Skeletal muscle tissue (tissue), 4 donors: ENCODE measurements around the gene CEP68. TPM values are rescaled to one million over a fixed set of nuclear protein-coding genes. Genes with fewer than 3 reads are reported as not detected.

Experiments
- H3K27ac ChIP-seq: one replicate; pipeline ENCODE4 v1.7.0; 2013; ENCODE audit warnings: mild to moderate bottlenecking, low read depth, low read length, inconsistent platforms
- H3K27me3 ChIP-seq, 3 donors: one replicate each; pipeline ENCODE4 v1.7.0; 2013; ENCODE audit warnings: low read length in 3 of 3; ENCODE audit not compliant: control insufficient read depth in 3 of 3, insufficient read depth in 3 of 3
- H3K36me3 ChIP-seq, 3 donors: one replicate each; pipeline ENCODE4 v1.7.0; 2013; ENCODE audit warnings: low read length in 3 of 3; ENCODE audit not compliant: control insufficient read depth in 3 of 3, insufficient read depth in 3 of 3
- H3K4me1 ChIP-seq, 3 donors: one replicate each; pipeline ENCODE4 v1.7.0; 2013; ENCODE audit warnings: low read length in 3 of 3, mild to moderate bottlenecking in 3 of 3; ENCODE audit not compliant: control insufficient read depth in 3 of 3, insufficient read depth in 3 of 3
- H3K4me3 ChIP-seq, 3 donors: one replicate each; pipeline ENCODE4 v1.7.0; 2013; ENCODE audit warnings: low read length in 3 of 3
- H3K9ac ChIP-seq, 3 donors: one replicate each; pipeline ENCODE4 v1.7.0; 2013; ENCODE audit warnings: low read length in 3 of 3, mild to moderate bottlenecking in 3 of 3, moderate library complexity in 2 of 3, low read depth in 1 of 3
- H3K9me3 ChIP-seq, 3 donors: one replicate each; pipeline ENCODE4 v1.7.0; 2013; ENCODE audit warnings: low read length in 3 of 3; ENCODE audit not compliant: control insufficient read depth in 3 of 3
- total RNA-seq: library from RNA; depleted of rRNA; stranded (reverse); fragments of >200 nt; gene quantifications from one replicate; pipeline ENCODE4 v1.2.3, GENCODE V29; 2014
- donor health status: Osteomylitis.

Gene CEP68
- total RNA-seq, 1 donor from 2014 or later = 27.1 TPM

- no peaks in the 10 kb centered on the region for H3K27me3 ChIP-seq
- no peak overlapping the region for H3K4me3 ChIP-seq
- peaks cover 4 to 9% (median 5%) of the 10 kb centered on the region in 3 donors for H3K4me1 ChIP-seq
- H3K27ac ChIP-seq = no peak overlapping the region
- peak overlapping the region in 1 of 3 donors; percentile 3 for H3K9ac ChIP-seq
- no peaks in the 10 kb centered on the region for H3K9me3 ChIP-seq
- peaks cover 43 to 46% (median 43%) of the 10 kb centered on the region in 3 donors for H3K36me3 ChIP-seq
These were observed 35.2 kb upstream of the CEP68 start for GRCh38 chr2:65020943-65021528.

GRCh38 chr2:65021709-65022108 is 34.5 kb upstream of the CEP68 start:
- Histone ChIP-seq H3K4me3 (no peak overlapping the region), H3K4me1 (peaks cover 4 to 9% (median 5%) of the 10 kb centered on the region in 3 donors), H3K36me3 (peaks cover 37 to 45% (median 38%) of the 10 kb centered on the region in 3 donors), H3K27me3 (no peaks in the 10 kb centered on the region), H3K9me3 (no peaks in the 10 kb centered on the region), H3K27ac (no peak overlapping the region), H3K9ac (peak overlapping the region in 1 of 3 donors; percentile 3)

- no peak overlapping the region for H3K9ac ChIP-seq
- peaks cover 34 to 41% (median 36%) of the 10 kb centered on the region in 3 donors for H3K36me3 ChIP-seq
- H3K4me1 ChIP-seq = peaks cover 4 to 9% (median 5%) of the 10 kb centered on the region in 3 donors
- H3K4me3 ChIP-seq = no peak overlapping the region
- H3K27ac ChIP-seq = no peak overlapping the region
- no peaks in the 10 kb centered on the region for H3K27me3 ChIP-seq
- H3K9me3 ChIP-seq = no peaks in the 10 kb centered on the region
These were observed 34.0 kb upstream of the CEP68 start for GRCh38 chr2:65022189-65022588.

GRCh38 chr2:65023742-65024141 is 32.5 kb upstream of the CEP68 start:
- Histone ChIP-seq H3K4me1 (peaks cover 4 to 12% (median 5%) of the 10 kb centered on the region in 3 donors), H3K27ac (no peak overlapping the region), H3K9ac (no peak overlapping the region), H3K4me3 (no peak overlapping the region), H3K36me3 (peaks cover 22 to 31% (median 24%) of the 10 kb centered on the region in 3 donors), H3K27me3 (no peaks in the 10 kb centered on the region), H3K9me3 (no peaks in the 10 kb centered on the region)

- H3K4me1 ChIP-seq = peaks cover 4 to 12% (median 5%) of the 10 kb centered on the region in 3 donors
- peaks cover 16 to 26% (median 18%) of the 10 kb centered on the region in 3 donors for H3K36me3 ChIP-seq
- no peaks in the 10 kb centered on the region for H3K27me3 ChIP-seq
- no peaks in the 10 kb centered on the region for H3K9me3 ChIP-seq
- no peak overlapping the region for H3K4me3 ChIP-seq
- no peak overlapping the region for H3K27ac ChIP-seq
- H3K9ac ChIP-seq = no peak overlapping the region
These were observed 31.9 kb upstream of the CEP68 start for GRCh38 chr2:65024149-65024829.

- peaks cover 4 to 12% (median 5%) of the 10 kb centered on the region in 3 donors for H3K4me1 ChIP-seq
- H3K27ac ChIP-seq = no peak overlapping the region
- H3K27me3 ChIP-seq = no peaks in the 10 kb centered on the region
- H3K4me3 ChIP-seq = no peak overlapping the region
- H3K9me3 ChIP-seq = no peaks in the 10 kb centered on the region
- H3K9ac ChIP-seq = no peak overlapping the region
- peaks cover 8 to 18% (median 9%) of the 10 kb centered on the region in 3 donors for H3K36me3 ChIP-seq
These were observed 30.6 kb upstream of the CEP68 start for GRCh38 chr2:65025453-65026123.

GRCh38 chr2:65026154-65026553 is 30.1 kb upstream of the CEP68 start:
- no peaks in the 10 kb centered on the region for H3K27me3 ChIP-seq
- H3K9ac ChIP-seq = no peak overlapping the region
- H3K27ac ChIP-seq = no peak overlapping the region
- peaks cover 2 to 10% (median 5%) of the 10 kb centered on the region in 3 donors for H3K4me1 ChIP-seq
- no peak overlapping the region for H3K4me3 ChIP-seq
- no peaks in the 10 kb centered on the region for H3K9me3 ChIP-seq
- H3K36me3 ChIP-seq = peaks cover 3 to 13% (median 4%) of the 10 kb centered on the region in 3 donors

- Histone ChIP-seq H3K9me3 (no peaks in the 10 kb centered on the region), H3K9ac (no peak overlapping the region), H3K4me3 (no peak overlapping the region), H3K27ac (no peak overlapping the region), H3K4me1 (peaks cover 5 to 10% (median 6%) of the 10 kb centered on the region in 3 donors), H3K27me3 (no peaks in the 10 kb centered on the region), H3K36me3 (peaks cover 0 to 7% (median 3%) of the 10 kb centered on the region in 3 donors)
These were observed 29.3 kb upstream of the CEP68 start for GRCh38 chr2:65026704-65027464.

- Histone ChIP-seq H3K9me3 (no peaks in the 10 kb centered on the region), H3K27ac (no peak overlapping the region), H3K4me1 (peaks cover 10 to 15% (median 13%) of the 10 kb centered on the region in 3 donors), H3K4me3 (no peak overlapping the region), H3K27me3 (no peaks in the 10 kb centered on the region), H3K36me3 (peaks cover 0 to 7% (median 3%) of the 10 kb centered on the region in 3 donors), H3K9ac (no peak overlapping the region)
These were observed 28.5 kb upstream of the CEP68 start for GRCh38 chr2:65027616-65028244.
